ENCODE measurements around the gene ASAP3. TPM values are rescaled to one million over a fixed set of nuclear protein-coding genes. Genes with fewer than 3 reads are reported as not detected.

ASAP3 gene
- total and polyA plus RNA-seq, 9 of the 15 experiments (the other 6 are each of a cell fraction or from before 2014, with no cell fraction given) = 1.7 to 31.2 (median 17.4) TPM

DNA sequence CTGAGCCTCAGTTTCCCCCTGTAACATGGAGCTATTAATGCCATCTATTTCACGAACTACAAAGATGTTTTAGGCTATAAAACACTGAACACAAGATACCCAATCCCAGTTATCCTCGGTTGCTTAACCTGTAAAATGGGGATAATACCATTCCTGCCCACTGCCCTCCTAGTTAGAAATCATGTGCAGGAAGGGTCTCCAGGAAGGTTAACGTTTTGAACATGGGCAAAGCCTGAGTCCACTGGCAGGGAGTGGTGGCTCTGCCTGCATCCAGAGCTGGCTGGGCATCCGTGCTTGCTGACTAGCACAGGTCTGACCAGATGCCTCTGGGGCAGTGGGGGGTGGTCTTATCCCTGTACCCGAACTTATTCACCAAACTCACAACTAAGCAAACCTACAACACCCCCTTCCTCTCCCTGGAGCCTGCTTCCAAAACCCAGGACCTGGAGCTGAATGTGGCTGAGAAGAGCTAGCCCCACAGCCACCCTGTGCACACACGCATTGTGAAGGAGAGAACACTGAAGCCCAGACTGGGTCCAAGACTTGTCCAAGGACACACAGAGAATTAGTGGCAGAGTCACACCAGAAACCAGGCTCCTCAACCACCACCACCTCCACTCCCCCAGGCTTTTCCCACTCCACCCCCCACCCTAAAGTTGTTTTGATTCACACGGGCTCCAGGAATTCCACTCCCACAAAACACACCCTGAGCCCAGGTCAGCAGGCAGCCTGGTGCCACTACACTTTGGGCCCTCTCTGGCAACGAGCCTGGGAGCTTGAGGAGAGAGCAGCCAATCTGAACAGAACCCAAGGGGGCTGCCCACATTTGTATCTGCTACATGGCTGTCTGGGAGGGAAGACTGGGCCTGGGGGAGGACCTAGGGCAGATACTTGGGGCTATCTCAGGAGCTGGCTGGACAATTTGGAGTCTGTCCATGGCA is 45.4 kb upstream of the ASAP3 start:
- peak; percentile 76 for FAIRE-seq
- Histone ChIP-seq H3K9ac (ENCODE audit: insufficient read depth in 1 of 2, low read depth in 2 of 2, low read length in 2 of 2) (peak overlapping the region; percentile 79 to 97), H2AFZ (ENCODE audit: low read depth, low read length) (peak overlapping the region; percentile 81), H3K4me3 (peak overlapping the region; percentile 55), H3K36me3 (ENCODE audit: control insufficient read depth, insufficient read depth, low read length) (peaks cover 27% of the 10 kb centered on the region), H3K79me2 (ENCODE audit: control insufficient read depth, insufficient read depth, low read length) (peaks cover 59% of the 10 kb centered on the region), H3K9me3 (replicated peaks; ENCODE audit: control insufficient read depth, insufficient read depth, low read depth, low read length) (no peaks in the 10 kb centered on the region), H3K27me3 (ENCODE audit: control insufficient read depth in 2 of 2, insufficient read depth in 2 of 2, low read length in 2 of 2) (no peaks in the 10 kb centered on the region), H4K20me1 (replicated peaks; ENCODE audit: control insufficient read depth, insufficient read depth, low read length) (peaks cover 25% of the 10 kb centered on the region; the same call in 1 of the 2 replicates), H3K9me1 (ENCODE audit: control insufficient read depth, insufficient read depth, low read length) (peaks cover 10% of the 10 kb centered on the region), H3K27ac (ENCODE audit: extremely low read depth, low read depth, low read length) (peak overlapping the region; percentile 88), H3K4me2 (ENCODE audit: insufficient read depth, low read length) (peak overlapping the region; percentile 90), H3K4me1 (replicated peaks in 1 of 2; ENCODE audit: control insufficient read depth in 2 of 2, insufficient read depth in 2 of 2, low read length in 2 of 2) (peaks cover 57 to 59% of the 10 kb centered on the region in 2 experiments)
- WGBS (ENCODE audit: insufficient coverage, low coverage, missing lambda C conversion rate) = 17% methylated on average over 8 of the region's 8 CpGs
- BruUV-seq (replicated peaks) = no TSS peak
- in situ Hi-C loops (cut with MboI) = loop anchor here (5.0 to 10.0 kb wide), 3 partner anchors 32 to 555 kb away; partner anchors contain the start of genes HTR1D and LACTBL1
- ATAC-seq = peak; percentile 34
- ChIA-PET CTCF (ENCODE audit: low intra/inter-chr PET ratio) (no interaction called here), POLR2A (interaction anchor here (0.6 to 7.0 kb wide), 20 partner anchors 9 to 394 kb away, joined by 3 to 65 read pairs (median 3); partner anchors contain the start of genes ASAP3 and RPL11)
- peak; percentile 50 to 77 (median 62) for DNase-seq (ENCODE audit: extremely low read depth in 1 of 4, low spot score in 3 of 4)
- intact Hi-C loops (cut with micrococcal nuclease) = loop anchor here (10.0 kb wide), 4 partner anchors 105 to 555 kb away; partner anchors contain the start of genes HNRNPR, HTR1D, LACTBL1 and TCEA3
- TF ChIP-seq TGIF2 (CRISPR knock-in tag; IDR thresholded peaks at IDR 0.05) = 0 out of 2 replicates have a peak, but pooled peaks have one; percentile 24
- TF ChIP-seq, protein P1, sequence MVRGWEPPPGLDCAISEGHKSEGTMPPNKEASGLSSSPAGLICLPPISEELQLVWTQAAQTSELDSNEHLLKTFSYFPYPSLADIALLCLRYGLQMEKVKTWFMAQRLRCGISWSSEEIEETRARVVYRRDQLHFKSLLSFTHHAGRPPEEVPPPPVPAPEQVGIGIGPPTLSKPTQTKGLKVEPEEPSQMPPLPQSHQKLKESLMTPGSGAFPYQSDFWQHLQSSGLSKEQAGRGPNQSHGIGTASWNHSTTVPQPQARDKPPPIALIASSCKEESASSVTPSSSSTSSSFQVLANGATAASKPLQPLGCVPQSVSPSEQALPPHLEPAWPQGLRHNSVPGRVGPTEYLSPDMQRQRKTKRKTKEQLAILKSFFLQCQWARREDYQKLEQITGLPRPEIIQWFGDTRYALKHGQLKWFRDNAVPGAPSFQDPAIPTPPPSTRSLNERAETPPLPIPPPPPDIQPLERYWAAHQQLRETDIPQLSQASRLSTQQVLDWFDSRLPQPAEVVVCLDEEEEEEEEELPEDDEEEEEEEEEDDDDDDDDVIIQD (CRISPR knock-in tag; IDR thresholded peaks at IDR 0.05) = no peak
- peak; percentile 58 for TF ChIP-seq NFIC (IDR thresholded peaks at IDR 0.05)
- TF ChIP-seq, protein P2, sequence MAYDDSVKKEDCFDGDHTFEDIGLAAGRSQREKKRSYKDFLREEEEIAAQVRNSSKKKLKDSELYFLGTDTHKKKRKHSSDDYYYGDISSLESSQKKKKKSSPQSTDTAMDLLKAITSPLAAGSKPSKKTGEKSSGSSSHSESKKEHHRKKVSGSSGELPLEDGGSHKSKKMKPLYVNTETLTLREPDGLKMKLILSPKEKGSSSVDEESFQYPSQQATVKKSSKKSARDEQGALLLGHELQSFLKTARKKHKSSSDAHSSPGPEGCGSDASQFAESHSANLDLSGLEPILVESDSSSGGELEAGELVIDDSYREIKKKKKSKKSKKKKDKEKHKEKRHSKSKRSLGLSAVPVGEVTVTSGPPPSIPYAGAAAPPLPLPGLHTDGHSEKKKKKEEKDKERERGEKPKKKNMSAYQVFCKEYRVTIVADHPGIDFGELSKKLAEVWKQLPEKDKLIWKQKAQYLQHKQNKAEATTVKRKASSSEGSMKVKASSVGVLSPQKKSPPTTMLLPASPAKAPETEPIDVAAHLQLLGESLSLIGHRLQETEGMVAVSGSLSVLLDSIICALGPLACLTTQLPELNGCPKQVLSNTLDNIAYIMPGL (CRISPR knock-in tag; IDR thresholded peaks at IDR 0.05) = peak; percentile 57; the same call in 1 of the 2 replicates
- TF ChIP-seq ZFP36 (IDR thresholded peaks at IDR 0.05; ENCODE audit: low read depth, low read length, partially characterized antibody) = peak; percentile 43
- TF ChIP-seq FOXA3 (CRISPR knock-in tag; conservative IDR thresholded peaks at IDR 0.05 in 1 of 2, IDR thresholded peaks at IDR 0.05 in 1 of 2) = no peak
- peak; percentile 42 to 57; a peak in 3 of 4 replicates for TF ChIP-seq KDM1A (IDR thresholded peaks at IDR 0.05)
- TF ChIP-seq MAZ (CRISPR knock-in tag; conservative IDR thresholded peaks at IDR 0.05 in 1 of 2, IDR thresholded peaks at IDR 0.05 in 1 of 2) = 0 out of 4 replicates have a peak, but pooled peaks of 1 of the 2 experiments have one; percentile 15
- peak; percentile 60 for TF ChIP-seq ARID1B (IDR thresholded peaks at IDR 0.05)
- TF ChIP-seq, protein P3, sequence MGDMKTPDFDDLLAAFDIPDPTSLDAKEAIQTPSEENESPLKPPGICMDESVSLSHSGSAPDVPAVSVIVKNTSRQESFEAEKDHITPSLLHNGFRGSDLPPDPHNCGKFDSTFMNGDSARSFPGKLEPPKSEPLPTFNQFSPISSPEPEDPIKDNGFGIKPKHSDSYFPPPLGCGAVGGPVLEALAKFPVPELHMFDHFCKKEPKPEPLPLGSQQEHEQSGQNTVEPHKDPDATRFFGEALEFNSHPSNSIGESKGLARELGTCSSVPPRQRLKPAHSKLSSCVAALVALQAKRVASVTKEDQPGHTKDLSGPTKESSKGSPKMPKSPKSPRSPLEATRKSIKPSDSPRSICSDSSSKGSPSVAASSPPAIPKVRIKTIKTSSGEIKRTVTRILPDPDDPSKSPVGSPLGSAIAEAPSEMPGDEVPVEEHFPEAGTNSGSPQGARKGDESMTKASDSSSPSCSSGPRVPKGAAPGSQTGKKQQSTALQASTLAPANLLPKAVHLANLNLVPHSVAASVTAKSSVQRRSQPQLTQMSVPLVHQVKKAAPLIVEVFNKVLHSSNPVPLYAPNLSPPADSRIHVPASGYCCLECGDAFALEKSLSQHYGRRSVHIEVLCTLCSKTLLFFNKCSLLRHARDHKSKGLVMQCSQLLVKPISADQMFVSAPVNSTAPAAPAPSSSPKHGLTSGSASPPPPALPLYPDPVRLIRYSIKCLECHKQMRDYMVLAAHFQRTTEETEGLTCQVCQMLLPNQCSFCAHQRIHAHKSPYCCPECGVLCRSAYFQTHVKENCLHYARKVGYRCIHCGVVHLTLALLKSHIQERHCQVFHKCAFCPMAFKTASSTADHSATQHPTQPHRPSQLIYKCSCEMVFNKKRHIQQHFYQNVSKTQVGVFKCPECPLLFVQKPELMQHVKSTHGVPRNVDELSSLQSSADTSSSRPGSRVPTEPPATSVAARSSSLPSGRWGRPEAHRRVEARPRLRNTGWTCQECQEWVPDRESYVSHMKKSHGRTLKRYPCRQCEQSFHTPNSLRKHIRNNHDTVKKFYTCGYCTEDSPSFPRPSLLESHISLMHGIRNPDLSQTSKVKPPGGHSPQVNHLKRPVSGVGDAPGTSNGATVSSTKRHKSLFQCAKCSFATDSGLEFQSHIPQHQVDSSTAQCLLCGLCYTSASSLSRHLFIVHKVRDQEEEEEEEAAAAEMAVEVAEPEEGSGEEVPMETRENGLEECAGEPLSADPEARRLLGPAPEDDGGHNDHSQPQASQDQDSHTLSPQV (IDR thresholded peaks at IDR 0.05) = peak; percentile 17; the same call in 1 of the 2 replicates
- no peak for TF ChIP-seq ZNF785 (CRISPR knock-in tag; IDR thresholded peaks at IDR 0.05)
- no peak for TF ChIP-seq CHD1 (IDR thresholded peaks at IDR 0.05; ENCODE audit: low read length)
